Bronchial smooth muscle cell (primary cell): Measurements from ENCODE around the gene CHRNA9. TPM values are rescaled to one million over a fixed set of nuclear protein-coding genes. Genes with fewer than 3 reads are reported as not detected.

ENCODE experiments used
- total RNA-seq: library from RNA; depleted of rRNA; stranded (reverse); fragments of >200 nt; gene quantifications from 2 replicates; pipeline ENCODE4 v1.2.1, GENCODE V29; 2014

Gene CHRNA9
- not detected in 2 replicates for total RNA-seq

DNA sequence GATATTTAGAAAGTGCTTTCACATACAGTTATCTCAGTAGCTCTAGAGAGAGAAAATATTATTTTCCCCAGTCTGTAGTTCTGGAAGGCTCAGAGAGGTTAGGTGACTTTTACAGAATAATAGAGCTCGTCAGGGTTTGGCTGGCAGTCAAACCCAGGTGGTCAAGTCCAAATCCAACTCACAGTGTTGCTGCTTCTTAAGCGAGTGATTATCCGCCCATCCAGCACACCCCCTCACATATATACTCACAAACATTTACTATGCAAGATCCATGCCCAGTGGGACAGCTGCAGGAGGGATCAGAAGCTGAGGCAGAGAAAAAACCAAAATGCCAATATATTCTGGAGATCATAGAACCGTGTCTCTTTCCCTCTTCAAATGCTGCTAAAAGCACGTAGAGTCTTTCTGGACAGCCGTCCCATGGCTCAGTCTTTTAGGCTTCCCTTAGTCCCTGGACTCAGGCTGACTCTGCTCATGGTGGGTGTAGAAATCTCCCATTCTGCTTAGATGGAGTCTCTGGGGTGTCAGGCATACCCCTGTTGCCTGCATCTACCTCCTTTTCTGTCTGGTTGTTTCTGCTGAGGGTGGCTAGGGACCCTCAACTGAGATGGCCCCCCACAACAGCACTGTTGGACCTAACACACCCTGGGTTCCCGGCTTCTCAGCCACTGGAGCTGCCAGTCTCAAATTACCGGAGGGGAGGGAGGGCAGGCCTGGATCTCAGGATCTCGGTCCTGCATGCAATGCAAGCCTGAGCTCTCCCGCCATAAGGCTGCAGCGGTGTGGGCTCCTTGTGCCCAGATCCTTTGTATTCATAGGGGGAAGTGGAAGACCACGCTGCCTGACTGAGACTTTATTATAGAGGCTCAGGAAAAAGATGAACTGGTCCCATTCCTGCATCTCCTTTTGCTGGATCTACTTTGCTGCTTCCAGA is at the start of gene CHRNA9:
Gene CHRNA9, plus strand, starts transcription at position 743 of the 934 bp plus-strand sequence. Its CDS starts 135 bp downstream, at position 878.

Other genes with a start within 250 kb of the CHRNA9 start
- gene RHOH, start 138.3 kb upstream of the CHRNA9 start, total RNA-seq, result under 0.01 TPM in 1 of 2 replicates, not detected in the other